Neuron (in vitro differentiated cells): ENCODE data around the gene SUSD3.

ENCODE experiments used
- H2AFZ ChIP-seq: one replicate; pipeline ENCODE4 v1.6.1; 2013; ENCODE audit warnings: low read depth, mild to moderate bottlenecking, inconsistent platforms, low read length, moderate library complexity
- H3K27me3 ChIP-seq: one replicate; pipeline ENCODE4 v1.6.1; 2013; ENCODE audit warnings: low read length; ENCODE audit not compliant: insufficient read depth
- H3K36me3 ChIP-seq: one replicate; pipeline ENCODE4 v1.6.1; 2013; ENCODE audit warnings: low read length; ENCODE audit not compliant: insufficient read depth
- H3K4me1 ChIP-seq: one replicate; pipeline ENCODE4 v1.6.1; 2013; ENCODE audit warnings: low read length; ENCODE audit not compliant: insufficient read depth
- H3K4me3 ChIP-seq: 2 replicates; pipeline ENCODE4 v1.5.1; 2013; ENCODE audit warnings: mild to moderate bottlenecking, low read length, moderate library complexity
- H3K9me3 ChIP-seq: one replicate; pipeline ENCODE4 v1.6.1; 2013; ENCODE audit warnings: low read length

The SUSD3 gene

DNA sequence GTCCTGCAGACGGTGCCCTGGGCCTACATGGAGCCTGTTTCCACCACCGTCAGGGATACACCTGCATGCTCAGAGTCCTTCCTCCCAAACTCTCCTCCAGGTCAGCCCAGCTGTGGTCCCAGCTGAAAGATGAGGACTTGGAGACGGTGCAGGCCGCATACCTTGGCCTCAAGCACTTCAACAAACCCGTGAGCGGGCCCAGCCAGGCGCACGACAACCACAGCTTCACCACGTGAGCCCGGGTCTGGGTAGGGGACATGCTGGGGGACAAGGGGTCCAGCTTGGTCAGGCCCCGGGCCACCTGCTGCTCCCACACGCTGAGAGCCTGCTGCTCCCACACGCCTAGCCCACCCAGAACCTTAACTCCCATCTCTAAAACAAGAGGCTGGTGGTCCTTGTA lies 20.9 kb downstream of the SUSD3 start:
- no peaks in the 10 kb centered on the region for H3K4me1 ChIP-seq
- H2AFZ ChIP-seq: no peak overlapping the region
- H3K9me3 ChIP-seq: no peaks in the 10 kb centered on the region
- H3K4me3 ChIP-seq: no peak overlapping the region
- no peaks in the 10 kb centered on the region for H3K36me3 ChIP-seq
- H3K27me3 ChIP-seq: no peaks in the 10 kb centered on the region

DNA sequence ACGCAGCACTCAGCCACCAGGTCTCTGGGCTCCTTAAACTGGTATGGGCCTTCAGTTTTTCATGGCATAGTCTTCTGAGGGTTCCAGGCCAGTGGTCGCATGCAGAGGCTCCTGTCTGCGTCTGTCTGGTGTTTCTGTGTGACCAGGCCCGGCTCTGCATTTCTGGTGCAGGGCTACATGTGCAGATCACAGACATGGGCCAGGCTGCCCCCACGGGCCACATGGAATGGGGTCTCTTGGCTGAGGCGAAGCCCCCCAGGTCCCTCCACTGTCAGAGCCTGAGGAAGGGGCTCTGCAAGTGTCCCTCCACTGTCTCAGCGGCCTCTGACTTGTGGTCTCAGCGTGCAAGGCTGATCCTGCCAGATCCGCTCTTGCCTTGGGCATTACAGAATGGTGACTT lies 21.9 kb downstream of the SUSD3 start:
- no peaks in the 10 kb centered on the region for H3K4me1 ChIP-seq
- H2AFZ ChIP-seq: no peak overlapping the region
- no peak overlapping the region for H3K4me3 ChIP-seq

DNA sequence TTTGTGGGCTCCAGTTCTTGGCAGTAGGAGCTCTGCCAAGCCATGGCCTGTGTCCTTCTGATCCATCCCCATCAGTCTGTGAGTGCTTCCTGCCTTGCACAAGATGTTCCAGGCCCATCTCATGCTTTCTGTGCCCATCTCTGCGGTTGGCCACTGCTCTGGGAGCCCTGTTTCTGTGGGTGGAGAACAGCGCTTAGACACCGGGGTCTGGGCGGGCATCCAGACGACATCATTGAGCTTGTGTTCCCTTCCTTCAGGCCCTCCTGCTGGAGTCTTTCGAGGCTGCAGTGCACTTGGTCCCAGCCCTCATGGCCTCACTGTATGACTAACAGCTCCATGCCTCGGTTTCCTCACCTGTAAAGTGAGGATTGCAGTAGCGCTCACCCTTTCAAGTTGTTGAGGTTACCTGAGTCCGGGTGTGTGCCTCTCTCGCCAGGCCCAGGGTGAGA lies 22.6 kb downstream of the SUSD3 start:
- no peak overlapping the region for H3K4me3 ChIP-seq
- H3K36me3 ChIP-seq: no peaks in the 10 kb centered on the region
- H2AFZ ChIP-seq: no peak overlapping the region
- no peaks in the 10 kb centered on the region for H3K9me3 ChIP-seq
- no peaks in the 10 kb centered on the region for H3K4me1 ChIP-seq
- H3K27me3 ChIP-seq: no peaks in the 10 kb centered on the region

More for the DNA sequence above, 21.9 kb downstream of the SUSD3 start:
- Histone ChIP-seq H3K36me3 (no peaks in the 10 kb centered on the region), H3K9me3 (no peaks in the 10 kb centered on the region), H3K27me3 (no peaks in the 10 kb centered on the region)

DNA sequence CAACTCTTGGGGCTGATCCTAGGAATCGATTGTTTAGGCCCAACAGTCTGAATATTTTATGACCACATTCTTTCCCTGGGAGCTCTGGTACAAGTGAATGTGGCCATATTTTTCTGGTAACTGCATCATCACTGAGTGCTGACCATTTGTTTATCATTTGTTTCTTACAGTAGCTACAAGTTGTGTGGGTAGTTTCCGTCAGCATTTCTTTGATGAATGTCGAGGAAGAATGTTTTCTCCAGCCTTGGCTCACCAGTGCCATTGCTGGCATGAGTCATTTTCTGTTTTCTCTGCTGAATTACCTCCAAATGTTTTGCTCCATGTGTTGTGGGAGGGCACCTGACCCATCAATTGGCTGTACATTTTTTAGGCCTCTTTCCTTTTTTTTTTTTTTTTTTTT lies 23.4 kb downstream of the SUSD3 start:
- Histone ChIP-seq H3K4me3 (no peak overlapping the region), H3K9me3 (no peaks in the 10 kb centered on the region), H3K27me3 (no peaks in the 10 kb centered on the region), H2AFZ (no peak overlapping the region), H3K4me1 (no peaks in the 10 kb centered on the region), H3K36me3 (no peaks in the 10 kb centered on the region)

DNA sequence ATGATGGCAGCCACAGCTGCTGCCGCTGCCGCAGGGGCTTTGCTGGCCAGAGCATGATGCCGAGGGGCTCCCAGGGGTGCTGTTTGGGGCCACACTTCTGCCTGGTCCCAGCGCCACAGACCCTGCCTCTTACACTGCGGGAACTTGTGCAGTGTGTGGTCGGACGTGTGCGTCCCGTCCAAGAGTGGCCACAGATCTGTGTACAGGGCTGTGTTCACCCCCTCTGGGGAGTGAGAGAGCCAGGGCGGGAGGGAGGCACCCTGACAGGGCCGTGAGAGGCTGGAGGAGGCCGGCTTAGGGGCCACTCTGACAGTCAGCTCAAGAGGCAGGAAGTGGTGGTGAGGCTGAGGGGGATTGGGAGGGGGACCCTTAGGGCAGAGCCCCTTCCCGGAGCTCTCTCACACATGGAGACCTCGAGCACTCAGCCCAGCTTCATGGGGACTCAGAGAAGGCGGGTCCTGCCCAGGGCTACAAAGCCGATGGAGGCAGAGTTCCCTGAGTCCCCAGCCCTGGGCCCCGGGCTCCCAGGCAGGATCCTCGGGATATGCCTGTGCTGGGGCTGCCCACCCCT lies 24.4 kb downstream of the SUSD3 start:
- Histone ChIP-seq H3K4me1 (no peaks in the 10 kb centered on the region), H3K4me3 (no peak overlapping the region), H3K27me3 (no peaks in the 10 kb centered on the region), H3K9me3 (no peaks in the 10 kb centered on the region), H3K36me3 (no peaks in the 10 kb centered on the region), H2AFZ (no peak overlapping the region)

DNA sequence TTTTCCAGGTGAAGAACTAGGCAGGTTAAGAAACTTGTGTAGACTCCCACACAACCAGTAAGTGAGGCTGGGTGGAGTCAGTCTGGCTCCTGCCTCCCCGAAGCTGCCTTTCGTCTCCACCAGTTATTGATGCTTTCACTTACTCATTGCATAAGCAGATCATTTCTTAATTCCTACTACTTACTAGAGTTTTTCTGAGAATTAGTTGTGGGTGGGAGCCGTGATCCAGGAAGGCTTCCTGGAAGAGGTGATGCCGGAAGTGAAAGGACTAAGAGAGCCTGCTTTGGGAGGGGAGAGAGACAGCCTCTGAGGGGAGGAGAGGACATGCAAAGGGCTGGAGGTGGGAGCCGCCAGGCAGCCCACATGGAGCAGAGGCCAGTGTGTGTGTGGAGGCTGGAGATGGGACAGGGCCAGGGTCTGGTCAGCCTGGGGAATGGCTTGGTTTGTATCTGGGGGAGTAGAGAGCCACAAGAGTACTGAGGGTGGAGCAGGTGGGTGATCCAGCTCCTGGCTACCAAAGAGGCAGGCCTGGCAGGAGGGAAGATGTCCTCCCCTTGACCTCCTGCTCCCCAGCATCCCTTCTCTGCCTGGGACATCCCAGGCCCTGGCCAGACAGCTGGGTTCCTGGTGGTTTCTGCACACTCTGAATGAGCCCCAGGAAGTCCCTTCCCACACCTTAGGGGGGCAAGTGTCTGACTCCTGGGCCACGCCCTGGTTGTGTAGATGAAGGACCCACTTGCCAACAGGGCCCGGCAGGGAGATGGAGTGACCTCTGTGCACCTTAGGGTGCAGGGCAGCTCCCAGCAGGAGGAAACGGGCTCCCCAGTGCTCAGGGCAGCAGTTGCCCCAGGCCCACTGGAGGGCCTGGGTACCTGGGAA lies 25.3 kb downstream of the SUSD3 start:
- H3K9me3 ChIP-seq: no peaks in the 10 kb centered on the region
- no peaks in the 10 kb centered on the region for H3K36me3 ChIP-seq
- no peak overlapping the region for H2AFZ ChIP-seq
- no peak overlapping the region for H3K4me3 ChIP-seq
- H3K27me3 ChIP-seq: no peaks in the 10 kb centered on the region
- no peaks in the 10 kb centered on the region for H3K4me1 ChIP-seq

DNA sequence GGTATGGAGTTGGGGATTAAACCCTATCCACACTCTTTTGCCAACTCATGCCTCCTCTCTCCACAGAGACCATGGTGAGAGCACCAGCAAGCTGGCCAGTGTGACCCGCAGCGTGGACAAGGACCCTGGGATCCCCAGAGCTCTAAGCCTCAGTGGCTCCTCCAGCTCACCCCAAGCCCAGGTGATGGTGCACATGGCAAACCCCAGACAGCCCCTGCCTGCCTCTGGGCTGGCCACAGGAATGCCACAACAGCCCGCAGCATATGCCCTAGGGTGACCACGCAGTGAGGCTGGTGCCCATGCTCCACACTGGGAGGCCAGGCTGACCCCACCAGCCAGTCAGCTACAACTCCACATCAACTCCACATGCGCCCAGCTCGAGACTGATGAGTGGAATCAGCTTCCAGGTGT lies 26.0 kb downstream of the SUSD3 start:
- Histone ChIP-seq H2AFZ (no peak overlapping the region), H3K36me3 (no peaks in the 10 kb centered on the region), H3K9me3 (no peaks in the 10 kb centered on the region), H3K4me3 (no peak overlapping the region), H3K4me1 (no peaks in the 10 kb centered on the region), H3K27me3 (no peaks in the 10 kb centered on the region)

DNA sequence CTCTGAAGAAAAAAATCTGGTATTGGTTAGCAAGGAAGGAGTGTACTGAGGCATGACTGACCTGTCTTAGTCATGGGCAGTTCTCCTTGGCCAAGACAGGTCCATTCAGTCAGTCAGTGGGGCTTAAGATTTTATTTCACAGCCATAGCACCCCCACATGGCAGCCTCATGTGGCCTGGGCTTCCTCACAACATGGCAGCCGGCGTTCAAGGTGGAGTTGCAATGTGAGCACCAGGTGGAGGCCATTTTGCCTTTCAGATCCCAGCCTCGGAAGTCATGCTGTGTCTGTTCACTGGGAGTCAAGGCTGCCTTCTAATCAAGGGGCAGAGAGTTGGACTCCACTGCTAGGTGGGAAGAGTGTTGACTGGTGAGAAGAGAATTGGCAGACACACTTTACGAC lies 27.2 kb downstream of the SUSD3 start:
- Histone ChIP-seq H3K4me1 (no peaks in the 10 kb centered on the region), H3K27me3 (no peaks in the 10 kb centered on the region), H3K4me3 (no peak overlapping the region), H3K36me3 (no peaks in the 10 kb centered on the region), H2AFZ (no peak overlapping the region), H3K9me3 (no peaks in the 10 kb centered on the region)

DNA sequence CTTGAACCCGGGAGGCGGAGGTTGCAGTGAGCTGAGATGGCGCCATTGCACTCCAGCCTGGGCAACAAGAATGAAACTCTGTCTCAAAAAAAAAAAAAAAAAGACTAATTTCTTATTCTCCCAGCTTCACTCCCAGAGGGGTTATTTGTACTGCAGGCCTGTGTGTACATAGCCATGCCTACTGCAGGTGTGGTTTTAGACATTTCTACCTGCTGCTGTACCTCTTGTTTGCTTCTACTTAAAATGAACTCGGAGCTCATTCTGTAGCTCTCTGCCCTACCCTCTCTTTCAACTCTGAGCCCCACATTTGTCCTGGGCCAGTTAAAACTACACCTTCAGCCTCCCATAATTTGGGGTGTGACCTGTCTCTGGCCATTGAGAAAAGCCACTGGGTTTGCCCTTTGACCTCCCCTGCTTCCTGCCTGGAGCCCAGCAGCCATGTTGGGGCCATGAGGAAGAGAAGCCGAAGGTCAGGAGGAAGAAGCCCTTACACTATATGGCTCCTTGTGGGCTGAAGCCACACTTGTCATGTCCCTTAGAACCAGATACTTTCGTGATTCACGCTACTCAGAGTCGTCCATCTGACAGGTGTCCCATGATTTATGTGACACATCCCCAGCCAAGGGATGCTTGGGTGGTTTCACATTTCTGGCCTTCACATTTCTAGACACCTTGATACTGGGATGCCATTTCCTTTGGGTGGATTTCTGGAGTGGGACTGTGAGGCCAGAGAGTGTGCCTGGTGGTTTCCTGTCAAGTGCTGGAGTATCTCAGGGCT lies 28.1 kb downstream of the SUSD3 start:
- no peaks in the 10 kb centered on the region for H3K36me3 ChIP-seq
- H3K27me3 ChIP-seq: no peaks in the 10 kb centered on the region
- H3K4me1 ChIP-seq: peaks cover 1% of the 10 kb centered on the region
- H3K4me3 ChIP-seq: no peak overlapping the region
- H3K9me3 ChIP-seq: no peaks in the 10 kb centered on the region
- H2AFZ ChIP-seq: no peak overlapping the region

DNA sequence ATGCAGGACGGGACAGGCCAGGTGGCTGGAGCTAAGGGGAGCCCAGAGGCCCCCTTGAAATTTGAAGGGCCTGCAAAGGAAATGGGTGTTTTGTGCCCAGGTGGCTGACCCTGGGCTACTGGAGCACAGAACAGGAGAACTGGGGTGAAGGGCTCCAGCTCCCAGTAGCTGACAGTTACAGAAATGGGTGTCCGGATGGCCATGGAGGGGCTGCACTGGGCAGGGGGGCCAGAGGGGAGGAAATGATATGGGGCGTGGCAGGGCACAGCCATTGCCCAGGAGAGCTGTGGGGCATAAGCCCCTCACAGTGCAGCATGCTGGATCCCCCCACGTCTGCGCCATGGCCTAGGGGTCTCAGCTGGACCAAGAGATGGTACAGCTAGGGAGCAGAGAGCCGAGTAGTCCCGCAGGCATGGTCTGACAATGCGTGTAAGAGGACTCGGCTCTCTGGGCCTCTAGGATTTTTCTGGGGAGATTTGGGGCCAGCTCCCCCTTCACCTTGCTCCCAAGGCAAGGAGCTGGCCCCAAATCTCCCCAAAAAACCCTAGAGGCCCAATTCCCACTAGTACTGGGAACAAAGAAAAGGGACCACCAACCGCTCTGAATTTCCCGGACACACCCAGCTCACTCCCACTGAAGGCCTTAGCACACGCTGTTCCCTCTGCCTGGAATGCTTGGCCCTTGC lies 29.6 kb downstream of the SUSD3 start:
- Histone ChIP-seq H3K27me3 (no peaks in the 10 kb centered on the region), H2AFZ (no peak overlapping the region), H3K36me3 (no peaks in the 10 kb centered on the region), H3K4me3 (no peak overlapping the region), H3K4me1 (peaks cover 6% of the 10 kb centered on the region), H3K9me3 (no peaks in the 10 kb centered on the region)

DNA sequence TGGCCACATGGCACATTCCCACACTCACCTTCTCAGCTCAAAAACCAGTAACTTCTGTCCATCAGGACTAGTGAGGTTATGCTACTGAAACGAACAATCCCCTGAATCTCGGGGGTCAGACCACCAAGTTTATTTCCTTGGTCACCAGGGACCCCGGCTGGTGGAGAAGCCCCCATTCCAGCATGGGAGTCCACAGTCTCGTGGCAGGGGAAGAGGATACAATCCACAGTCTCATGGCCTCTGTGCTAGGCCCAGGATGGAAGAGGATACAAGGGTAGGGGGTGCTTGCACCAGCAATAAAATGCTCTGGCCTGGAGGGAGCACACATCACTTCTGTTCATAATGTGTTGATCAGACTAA lies 30.1 kb downstream of the SUSD3 start:
- Histone ChIP-seq H3K4me3 (no peak overlapping the region), H3K27me3 (no peaks in the 10 kb centered on the region), H3K36me3 (no peaks in the 10 kb centered on the region), H2AFZ (no peak overlapping the region), H3K4me1 (peaks cover 8% of the 10 kb centered on the region), H3K9me3 (no peaks in the 10 kb centered on the region)

DNA sequence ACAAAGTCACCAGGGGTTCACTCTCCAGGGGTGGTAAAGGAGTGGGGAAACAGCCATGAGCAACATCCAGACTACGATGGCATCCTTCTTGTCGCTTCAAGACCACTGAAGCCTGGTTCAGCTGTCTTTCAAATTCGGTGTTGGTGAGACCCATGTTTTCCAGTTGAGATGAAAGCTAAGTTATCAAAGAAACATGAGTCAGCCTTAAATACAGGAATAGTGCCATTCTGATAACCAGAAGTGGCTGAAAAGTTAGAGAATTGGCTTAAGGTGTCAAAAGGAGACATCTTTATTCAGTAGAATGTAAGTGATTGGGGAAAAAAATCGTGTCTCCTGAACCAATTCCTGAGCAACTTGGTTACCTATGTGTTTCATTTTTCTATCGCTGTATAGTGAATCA lies 30.5 kb downstream of the SUSD3 start:
- no peak overlapping the region for H3K4me3 ChIP-seq
- no peaks in the 10 kb centered on the region for H3K27me3 ChIP-seq
- no peaks in the 10 kb centered on the region for H3K36me3 ChIP-seq
- no peak overlapping the region for H2AFZ ChIP-seq
- peaks cover 8% of the 10 kb centered on the region for H3K4me1 ChIP-seq
- no peaks in the 10 kb centered on the region for H3K9me3 ChIP-seq

DNA sequence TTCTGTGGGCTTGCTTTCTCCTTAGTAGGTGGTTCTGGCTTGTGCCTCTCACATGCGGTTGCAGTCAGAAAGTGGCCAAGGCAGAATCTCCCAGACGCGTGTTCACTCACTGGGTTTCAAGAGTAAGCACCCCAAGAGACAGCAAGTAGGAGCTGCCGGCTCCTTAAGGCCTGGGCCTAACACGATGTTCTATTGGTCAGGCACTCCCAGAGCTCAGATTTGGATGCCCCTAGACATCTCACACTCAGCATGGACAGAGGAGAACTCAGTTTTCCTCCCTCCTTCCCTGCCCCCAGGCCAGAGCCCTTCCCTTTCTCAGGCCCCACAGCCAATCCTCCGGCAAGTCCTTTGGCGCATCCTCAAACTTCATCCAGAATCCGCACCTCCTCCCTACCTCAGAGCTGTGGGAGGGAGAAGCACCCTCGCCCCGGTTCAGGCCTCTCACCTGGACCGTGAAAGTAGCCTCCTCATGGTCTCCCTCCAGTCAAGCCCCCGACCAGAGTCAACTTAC lies 31.0 kb downstream of the SUSD3 start:
- H3K27me3 ChIP-seq: no peaks in the 10 kb centered on the region
- H3K4me3 ChIP-seq: no peak overlapping the region
- H2AFZ ChIP-seq: no peak overlapping the region
- H3K36me3 ChIP-seq: no peaks in the 10 kb centered on the region
- H3K9me3 ChIP-seq: no peaks in the 10 kb centered on the region
- peaks cover 8% of the 10 kb centered on the region for H3K4me1 ChIP-seq
